NCI-H226 (cell line): ENCODE data around the gene RPS6KA4.

Source experiments
- DNase-seq: peaks from one replicate; pipeline ENCODE4 v3.0.0-alpha.2; 2015

The RPS6KA4 gene

GRCh38 chr11:64327993-64328392, 31.0 kb upstream of the RPS6KA4 start:
- DNase-seq: no peak

GRCh38 chr11:64330888-64331287, 28.1 kb upstream of the RPS6KA4 start:
- DNase-seq: no peak

GRCh38 chr11:64331569-64332371, 27.2 kb upstream of the RPS6KA4 start:
- peak; percentile 97 for DNase-seq

GRCh38 chr11:64333556-64333955, 25.4 kb upstream of the RPS6KA4 start:
- no peak for DNase-seq

- peak; percentile 99 for DNase-seq
These were observed 23.9 kb upstream of the RPS6KA4 start for GRCh38 chr11:64334764-64335735.

- DNase-seq: no peak
These were observed 21.3 kb upstream of the RPS6KA4 start for GRCh38 chr11:64337538-64338249.

- no peak for DNase-seq
These were observed 20.2 kb upstream of the RPS6KA4 start for GRCh38 chr11:64338716-64339115.

- no peak for DNase-seq
These were observed 19.7 kb upstream of the RPS6KA4 start for GRCh38 chr11:64339286-64339685.

- DNase-seq: no peak
These were observed 19.1 kb upstream of the RPS6KA4 start, which contains the start of gene CCDC88B for GRCh38 chr11:64339754-64340408. Gene CCDC88B, plus strand, starts transcription at chr11:64340204. Its CDS starts 63 bp downstream, at chr11:64340267.

GRCh38 chr11:64340671-64341335, 18.2 kb upstream of the RPS6KA4 start:
- no peak for DNase-seq

- DNase-seq: no peak
These were observed 17.5 kb upstream of the RPS6KA4 start for GRCh38 chr11:64341429-64341828.

- peak; percentile 89 for DNase-seq
These were observed 16.8 kb upstream of the RPS6KA4 start for GRCh38 chr11:64341851-64342791.

- DNase-seq: no peak
These were observed 15.9 kb upstream of the RPS6KA4 start for GRCh38 chr11:64342869-64343745.

- no peak for DNase-seq
These were observed 15.0 kb upstream of the RPS6KA4 start for GRCh38 chr11:64343767-64344559.

- DNase-seq: no peak
These were observed 14.2 kb upstream of the RPS6KA4 start for GRCh38 chr11:64344787-64345186.

GRCh38 chr11:64347193-64347867, 11.6 kb upstream of the RPS6KA4 start:
- no peak for DNase-seq

- no peak for DNase-seq
These were observed 10.5 kb upstream of the RPS6KA4 start for GRCh38 chr11:64348383-64349024.

- DNase-seq: no peak
These were observed 10.0 kb upstream of the RPS6KA4 start for GRCh38 chr11:64349025-64349387.
